ELR (cell line): ENCODE data around the gene KPTN.

Source experiments
- DNase-seq: peaks from one replicate; pipeline ENCODE4 v3.0.0-alpha.2; 2015; ENCODE audit warnings: low read depth

KPTN gene

GRCh38 chr19:47434088-47434487, 49.9 kb downstream of the KPTN start:
- no peak for DNase-seq

DNA sequence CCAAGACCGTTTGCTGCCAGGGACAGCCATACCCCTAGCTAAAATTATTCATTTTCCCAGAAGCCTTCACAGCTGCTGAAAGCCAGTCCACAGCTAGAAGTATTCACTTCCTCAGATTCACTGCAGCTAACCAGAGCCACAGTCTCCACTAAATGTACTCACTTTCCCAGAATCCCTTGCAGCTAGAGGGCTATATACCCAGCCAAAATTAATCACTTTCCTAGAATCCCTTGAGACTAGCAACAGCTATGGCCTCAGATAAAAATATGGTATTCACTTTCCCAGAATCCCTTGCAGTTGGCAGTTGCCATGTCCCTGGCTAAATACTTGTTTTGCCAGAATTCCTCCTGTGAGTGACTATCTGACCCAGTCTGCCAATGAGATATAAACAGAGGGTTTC, 50.9 kb downstream of the KPTN start:
- DNase-seq: peak; percentile 21

DNA sequence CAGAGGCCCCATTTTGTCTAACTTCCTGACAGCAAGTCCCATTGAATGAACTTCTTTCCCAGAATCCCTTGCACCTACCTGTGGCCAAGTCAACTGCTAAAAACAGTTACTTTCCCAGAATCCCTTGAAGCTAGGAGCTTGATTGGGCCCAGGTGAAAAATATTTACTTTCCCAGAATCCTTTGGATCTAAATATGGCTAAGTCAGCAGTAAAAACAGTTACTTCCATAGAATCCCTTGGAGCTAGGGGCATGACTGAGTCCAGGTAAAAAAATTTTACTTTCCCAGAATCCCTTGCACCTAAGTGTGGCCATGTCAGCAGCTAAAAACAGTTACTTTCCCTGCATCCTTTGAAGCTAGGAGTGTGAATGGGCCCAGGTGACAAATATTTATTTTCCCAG, 51.5 kb downstream of the KPTN start:
- no peak for DNase-seq

GRCh38 chr19:47432091-47432490, 51.9 kb downstream of the KPTN start:
- DNase-seq: no peak

- DNase-seq: peak; percentile 43
Measured at GRCh38 chr19:47430041-47430802, 53.8 kb downstream of the KPTN start.

DNA sequence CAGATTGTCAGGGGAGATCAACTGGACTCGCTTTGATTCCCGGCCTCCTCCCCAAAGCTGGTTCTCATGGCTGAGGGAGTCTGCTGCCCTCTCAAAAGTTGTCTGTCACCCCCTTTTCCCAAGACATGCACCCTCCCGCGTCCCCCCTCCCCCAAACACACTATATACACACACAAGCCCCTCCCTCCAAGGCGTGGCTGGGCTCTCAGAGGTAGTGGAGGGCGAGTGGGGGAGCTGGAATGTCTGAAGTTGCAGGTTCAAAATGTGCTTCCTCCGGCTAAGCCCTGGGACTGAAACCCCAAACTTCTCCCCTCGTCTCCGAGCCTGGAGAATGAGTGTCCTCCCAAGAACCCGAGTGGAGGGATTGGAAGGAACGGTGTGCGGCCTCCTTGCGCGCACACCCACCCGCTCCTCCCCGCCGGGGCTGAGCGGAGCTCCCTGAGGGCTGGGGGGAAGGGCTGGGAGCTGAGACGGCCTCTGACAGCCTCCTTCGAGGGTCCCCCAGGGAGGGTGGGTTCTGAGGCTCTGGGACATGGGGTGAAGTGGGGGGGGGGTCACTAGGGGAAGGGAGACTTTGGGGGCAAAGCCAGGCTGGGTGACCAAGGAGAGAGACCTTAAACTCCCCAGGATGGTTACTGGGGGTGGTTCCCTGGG, 54.8 kb downstream of the KPTN start:
- no peak for DNase-seq

GRCh38 chr19:47428177-47428894, 55.7 kb downstream of the KPTN start:
- DNase-seq: peak; percentile 99

DNA sequence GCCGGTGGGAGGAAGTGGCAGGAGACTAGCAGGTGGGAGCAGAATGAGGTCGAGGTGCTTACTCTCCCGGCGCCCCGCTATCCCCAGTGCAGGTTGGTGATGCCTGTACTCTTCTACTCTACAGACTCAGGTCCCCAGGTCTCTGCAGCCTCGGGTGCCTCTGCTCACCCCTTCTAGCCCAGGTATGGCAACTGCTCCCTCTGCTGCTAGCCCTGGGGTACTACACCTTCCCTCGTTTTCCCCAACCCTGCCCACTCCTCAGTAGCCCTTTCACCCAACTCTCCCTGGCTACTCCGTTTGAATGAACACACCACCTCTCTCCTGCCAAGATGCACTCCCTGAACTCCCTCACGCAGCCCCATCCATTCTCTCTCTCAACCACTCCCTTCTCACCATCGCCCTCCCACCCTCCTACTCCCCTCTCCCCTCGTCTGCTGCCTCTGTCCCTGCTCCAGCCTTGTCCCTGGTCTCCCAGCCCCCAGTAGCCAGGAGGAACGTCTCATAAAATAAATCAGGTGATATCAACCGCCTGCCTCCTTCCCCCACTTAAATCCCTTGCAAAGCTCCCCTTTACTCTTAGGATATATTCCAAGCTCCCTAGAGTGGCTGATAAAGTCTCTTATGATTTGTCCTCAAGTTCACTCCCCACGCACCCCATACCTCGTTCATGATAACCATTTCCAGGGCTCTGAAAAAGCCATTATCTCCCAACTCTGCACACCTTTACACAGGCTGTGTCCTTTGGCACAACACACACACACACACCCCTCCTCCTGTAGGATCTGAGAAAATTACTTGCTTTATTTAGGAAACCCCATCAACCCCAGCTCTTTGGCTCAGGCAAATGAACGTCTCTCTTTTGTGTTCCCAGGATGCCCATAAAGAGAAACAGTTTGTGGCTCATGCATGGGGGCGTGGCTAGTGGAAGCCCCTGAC, 56.5 kb downstream of the KPTN start:
- DNase-seq: peak; percentile 70
